Measurements from ENCODE around the gene ZNF783. TPM values are rescaled to one million over a fixed set of nuclear protein-coding genes. Genes with fewer than 3 reads are reported as not detected.

ZNF783 gene
- total RNA-seq, 1 experiment from 2014 or later, result 9.9 TPM

DNA sequence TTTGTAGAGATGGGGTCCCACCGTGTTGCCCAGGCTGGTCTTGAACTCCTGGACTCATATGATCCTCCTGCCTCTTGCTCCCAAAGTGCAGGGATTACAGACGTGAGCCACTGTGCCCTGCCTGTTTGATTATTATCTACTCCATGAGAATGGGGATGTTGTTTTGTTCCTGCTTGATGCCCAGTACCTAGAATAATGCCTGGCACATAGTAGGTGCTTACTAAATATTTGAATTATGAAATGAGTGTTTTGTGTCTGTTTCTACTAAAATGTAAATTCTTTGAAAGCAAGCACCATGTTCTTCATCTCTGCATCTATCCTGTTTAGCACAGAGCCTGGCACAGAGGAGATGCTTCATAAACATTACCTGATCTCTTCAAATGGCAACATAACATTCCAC, 40.9 kb downstream of the ZNF783 start:
- H3K36me3 Mint-ChIP-seq, result no peaks in the 10 kb centered on the region; the same call in 1 of the 2 replicates
- H3K4me3 Mint-ChIP-seq, result no peak overlapping the region
- TF ChIP-seq NFYB (CRISPR knock-in tag; conservative IDR thresholded peaks at IDR 0.05; ENCODE audit: low read depth), result no peak
- TF ChIP-seq, protein P1, sequence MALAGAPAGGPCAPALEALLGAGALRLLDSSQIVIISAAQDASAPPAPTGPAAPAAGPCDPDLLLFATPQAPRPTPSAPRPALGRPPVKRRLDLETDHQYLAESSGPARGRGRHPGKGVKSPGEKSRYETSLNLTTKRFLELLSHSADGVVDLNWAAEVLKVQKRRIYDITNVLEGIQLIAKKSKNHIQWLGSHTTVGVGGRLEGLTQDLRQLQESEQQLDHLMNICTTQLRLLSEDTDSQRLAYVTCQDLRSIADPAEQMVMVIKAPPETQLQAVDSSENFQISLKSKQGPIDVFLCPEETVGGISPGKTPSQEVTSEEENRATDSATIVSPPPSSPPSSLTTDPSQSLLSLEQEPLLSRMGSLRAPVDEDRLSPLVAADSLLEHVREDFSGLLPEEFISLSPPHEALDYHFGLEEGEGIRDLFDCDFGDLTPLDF (CRISPR knock-in tag; IDR thresholded peaks at IDR 0.05), result no peak
- TF ChIP-seq, protein P2, sequence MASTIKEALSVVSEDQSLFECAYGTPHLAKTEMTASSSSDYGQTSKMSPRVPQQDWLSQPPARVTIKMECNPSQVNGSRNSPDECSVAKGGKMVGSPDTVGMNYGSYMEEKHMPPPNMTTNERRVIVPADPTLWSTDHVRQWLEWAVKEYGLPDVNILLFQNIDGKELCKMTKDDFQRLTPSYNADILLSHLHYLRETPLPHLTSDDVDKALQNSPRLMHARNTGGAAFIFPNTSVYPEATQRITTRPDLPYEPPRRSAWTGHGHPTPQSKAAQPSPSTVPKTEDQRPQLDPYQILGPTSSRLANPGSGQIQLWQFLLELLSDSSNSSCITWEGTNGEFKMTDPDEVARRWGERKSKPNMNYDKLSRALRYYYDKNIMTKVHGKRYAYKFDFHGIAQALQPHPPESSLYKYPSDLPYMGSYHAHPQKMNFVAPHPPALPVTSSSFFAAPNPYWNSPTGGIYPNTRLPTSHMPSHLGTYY (CRISPR knock-in tag; IDR thresholded peaks at IDR 0.05), result no peak
- no peak for TF ChIP-seq ZBTB21 (CRISPR knock-in tag; IDR thresholded peaks at IDR 0.05; ENCODE audit: borderline replicate concordance)
- no peak for TF ChIP-seq ZNF317 (CRISPR knock-in tag; IDR thresholded peaks at IDR 0.05; ENCODE audit: borderline replicate concordance, low read depth)
- TF ChIP-seq, protein P3, sequence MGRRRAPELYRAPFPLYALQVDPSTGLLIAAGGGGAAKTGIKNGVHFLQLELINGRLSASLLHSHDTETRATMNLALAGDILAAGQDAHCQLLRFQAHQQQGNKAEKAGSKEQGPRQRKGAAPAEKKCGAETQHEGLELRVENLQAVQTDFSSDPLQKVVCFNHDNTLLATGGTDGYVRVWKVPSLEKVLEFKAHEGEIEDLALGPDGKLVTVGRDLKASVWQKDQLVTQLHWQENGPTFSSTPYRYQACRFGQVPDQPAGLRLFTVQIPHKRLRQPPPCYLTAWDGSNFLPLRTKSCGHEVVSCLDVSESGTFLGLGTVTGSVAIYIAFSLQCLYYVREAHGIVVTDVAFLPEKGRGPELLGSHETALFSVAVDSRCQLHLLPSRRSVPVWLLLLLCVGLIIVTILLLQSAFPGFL (CRISPR knock-in tag; IDR thresholded peaks at IDR 0.05; ENCODE audit: borderline replicate concordance), result no peak
- ATAC-seq, result no peak
- no peak overlapping the region for H3K27ac Mint-ChIP-seq
- DNase-seq (ENCODE audit: low spot score), result no peak
- H3K9me3 Mint-ChIP-seq, result peaks cover 28% of the 10 kb centered on the region
- CTCF ChIA-PET, result interaction anchor here (1.2 kb wide), 1 partner anchor 15 kb away, joined by 4 read pairs; no protein-coding TSS in a partner anchor
- POLR2A ChIA-PET, result no interaction called here
- H3K27me3 Mint-ChIP-seq (ENCODE audit: low read depth), result peaks cover 8% of the 10 kb centered on the region
- peaks cover 14% of the 10 kb centered on the region for H3K4me1 Mint-ChIP-seq

DNA sequence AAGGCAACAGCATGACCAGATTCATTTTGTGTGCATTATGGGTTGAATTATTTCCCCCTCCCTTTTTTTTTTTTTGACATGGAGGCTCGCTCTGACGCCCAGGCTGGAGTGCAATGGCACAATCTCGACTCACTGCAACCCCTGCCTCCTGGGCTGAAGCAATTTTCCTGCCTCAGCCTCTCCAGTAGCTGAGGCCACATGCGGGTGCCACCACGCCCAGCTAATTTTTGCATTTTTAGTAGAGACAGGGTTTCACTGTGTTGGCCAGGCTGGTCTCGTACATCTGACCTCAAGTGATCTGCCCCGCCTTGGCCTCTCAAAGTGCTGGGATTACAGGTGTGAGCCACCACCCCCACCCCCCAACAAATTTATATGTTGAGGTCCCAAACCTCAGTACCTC, 42.0 kb downstream of the ZNF783 start:
- POLR2A ChIA-PET, result no interaction called here
- ATAC-seq (no peak), DNase-seq (ENCODE audit: low spot score) (no peak)
- CTCF ChIA-PET, result no interaction called here
- H3K4me1 Mint-ChIP-seq, result peaks cover 14% of the 10 kb centered on the region
- no peak overlapping the region for H3K27ac Mint-ChIP-seq
- no peaks in the 10 kb centered on the region; the same call in 1 of the 2 replicates for H3K36me3 Mint-ChIP-seq
- TF ChIP-seq ZNF396 (CRISPR knock-in tag; IDR thresholded peaks at IDR 0.05; ENCODE audit: borderline replicate concordance), result no peak
- H3K4me3 Mint-ChIP-seq, result no peak overlapping the region
- H3K27me3 Mint-ChIP-seq (ENCODE audit: low read depth), result peaks cover 8% of the 10 kb centered on the region; the same call in 1 of the 2 replicates
- peaks cover 17% of the 10 kb centered on the region for H3K9me3 Mint-ChIP-seq

DNA sequence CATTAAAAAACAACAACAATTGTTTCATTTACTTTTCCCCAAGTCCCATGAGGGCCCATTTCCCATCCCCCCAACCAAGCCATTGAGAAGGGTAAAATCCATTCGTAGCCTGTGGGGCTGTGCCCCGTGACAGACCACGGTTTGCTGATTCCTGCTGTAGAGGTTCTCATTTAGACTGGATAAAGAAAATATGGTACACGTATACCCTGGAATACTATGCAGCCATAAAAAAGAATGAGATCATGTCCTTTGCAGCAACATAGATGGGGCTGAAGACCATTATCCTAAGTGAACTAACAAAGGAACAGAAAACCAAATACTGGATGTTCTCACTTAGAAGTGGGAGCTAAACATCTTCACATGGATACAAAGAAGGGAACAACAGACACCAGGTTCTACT, 44.9 kb downstream of the ZNF783 start:
- ChIA-PET POLR2A (no interaction called here), CTCF (no interaction called here)
- no peak overlapping the region for H3K27ac Mint-ChIP-seq
- DNase-seq (ENCODE audit: low spot score) (no peak), ATAC-seq (no peak)
- TF ChIP-seq, protein P4, sequence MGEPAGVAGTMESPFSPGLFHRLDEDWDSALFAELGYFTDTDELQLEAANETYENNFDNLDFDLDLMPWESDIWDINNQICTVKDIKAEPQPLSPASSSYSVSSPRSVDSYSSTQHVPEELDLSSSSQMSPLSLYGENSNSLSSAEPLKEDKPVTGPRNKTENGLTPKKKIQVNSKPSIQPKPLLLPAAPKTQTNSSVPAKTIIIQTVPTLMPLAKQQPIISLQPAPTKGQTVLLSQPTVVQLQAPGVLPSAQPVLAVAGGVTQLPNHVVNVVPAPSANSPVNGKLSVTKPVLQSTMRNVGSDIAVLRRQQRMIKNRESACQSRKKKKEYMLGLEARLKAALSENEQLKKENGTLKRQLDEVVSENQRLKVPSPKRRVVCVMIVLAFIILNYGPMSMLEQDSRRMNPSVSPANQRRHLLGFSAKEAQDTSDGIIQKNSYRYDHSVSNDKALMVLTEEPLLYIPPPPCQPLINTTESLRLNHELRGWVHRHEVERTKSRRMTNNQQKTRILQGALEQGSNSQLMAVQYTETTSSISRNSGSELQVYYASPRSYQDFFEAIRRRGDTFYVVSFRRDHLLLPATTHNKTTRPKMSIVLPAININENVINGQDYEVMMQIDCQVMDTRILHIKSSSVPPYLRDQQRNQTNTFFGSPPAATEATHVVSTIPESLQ (CRISPR knock-in tag; IDR thresholded peaks at IDR 0.05), result no peak
- TF ChIP-seq ZNF317 (CRISPR knock-in tag; IDR thresholded peaks at IDR 0.05; ENCODE audit: borderline replicate concordance, low read depth), result no peak
- TF ChIP-seq, protein P5, sequence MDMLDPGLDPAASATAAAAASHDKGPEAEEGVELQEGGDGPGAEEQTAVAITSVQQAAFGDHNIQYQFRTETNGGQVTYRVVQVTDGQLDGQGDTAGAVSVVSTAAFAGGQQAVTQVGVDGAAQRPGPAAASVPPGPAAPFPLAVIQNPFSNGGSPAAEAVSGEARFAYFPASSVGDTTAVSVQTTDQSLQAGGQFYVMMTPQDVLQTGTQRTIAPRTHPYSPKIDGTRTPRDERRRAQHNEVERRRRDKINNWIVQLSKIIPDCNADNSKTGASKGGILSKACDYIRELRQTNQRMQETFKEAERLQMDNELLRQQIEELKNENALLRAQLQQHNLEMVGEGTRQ (CRISPR knock-in tag; IDR thresholded peaks at IDR 0.05), result no peak
- TF ChIP-seq ZNF121 (CRISPR knock-in tag; IDR thresholded peaks at IDR 0.05), result no peak
- TF ChIP-seq TCF7 (CRISPR knock-in tag; IDR thresholded peaks at IDR 0.05; ENCODE audit: low read depth), result no peak
- no peak for TF ChIP-seq SOX15 (CRISPR knock-in tag; IDR thresholded peaks at IDR 0.05)
- no peak for TF ChIP-seq KAT7 (CRISPR knock-in tag; IDR thresholded peaks at IDR 0.05; ENCODE audit: borderline replicate concordance)
- TF ChIP-seq, protein P6, sequence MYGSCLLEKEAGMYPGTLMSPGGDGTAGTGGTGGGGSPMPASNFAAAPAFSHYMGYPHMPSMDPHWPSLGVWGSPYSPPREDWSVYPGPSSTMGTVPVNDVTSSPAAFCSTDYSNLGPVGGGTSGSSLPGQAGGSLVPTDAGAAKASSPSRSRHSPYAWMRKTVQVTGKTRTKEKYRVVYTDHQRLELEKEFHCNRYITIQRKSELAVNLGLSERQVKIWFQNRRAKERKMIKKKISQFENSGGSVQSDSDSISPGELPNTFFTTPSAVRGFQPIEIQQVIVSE (CRISPR knock-in tag; IDR thresholded peaks at IDR 0.05; ENCODE audit: borderline replicate concordance), result no peak
- no peak for TF ChIP-seq NR1H2 (CRISPR knock-in tag; IDR thresholded peaks at IDR 0.05)
- TF ChIP-seq, protein P7, sequence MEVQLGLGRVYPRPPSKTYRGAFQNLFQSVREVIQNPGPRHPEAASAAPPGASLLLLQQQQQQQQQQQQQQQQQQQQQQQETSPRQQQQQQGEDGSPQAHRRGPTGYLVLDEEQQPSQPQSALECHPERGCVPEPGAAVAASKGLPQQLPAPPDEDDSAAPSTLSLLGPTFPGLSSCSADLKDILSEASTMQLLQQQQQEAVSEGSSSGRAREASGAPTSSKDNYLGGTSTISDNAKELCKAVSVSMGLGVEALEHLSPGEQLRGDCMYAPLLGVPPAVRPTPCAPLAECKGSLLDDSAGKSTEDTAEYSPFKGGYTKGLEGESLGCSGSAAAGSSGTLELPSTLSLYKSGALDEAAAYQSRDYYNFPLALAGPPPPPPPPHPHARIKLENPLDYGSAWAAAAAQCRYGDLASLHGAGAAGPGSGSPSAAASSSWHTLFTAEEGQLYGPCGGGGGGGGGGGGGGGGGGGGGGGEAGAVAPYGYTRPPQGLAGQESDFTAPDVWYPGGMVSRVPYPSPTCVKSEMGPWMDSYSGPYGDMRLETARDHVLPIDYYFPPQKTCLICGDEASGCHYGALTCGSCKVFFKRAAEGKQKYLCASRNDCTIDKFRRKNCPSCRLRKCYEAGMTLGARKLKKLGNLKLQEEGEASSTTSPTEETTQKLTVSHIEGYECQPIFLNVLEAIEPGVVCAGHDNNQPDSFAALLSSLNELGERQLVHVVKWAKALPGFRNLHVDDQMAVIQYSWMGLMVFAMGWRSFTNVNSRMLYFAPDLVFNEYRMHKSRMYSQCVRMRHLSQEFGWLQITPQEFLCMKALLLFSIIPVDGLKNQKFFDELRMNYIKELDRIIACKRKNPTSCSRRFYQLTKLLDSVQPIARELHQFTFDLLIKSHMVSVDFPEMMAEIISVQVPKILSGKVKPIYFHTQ (CRISPR knock-in tag; IDR thresholded peaks at IDR 0.05), result no peak
- TF ChIP-seq, protein P8, sequence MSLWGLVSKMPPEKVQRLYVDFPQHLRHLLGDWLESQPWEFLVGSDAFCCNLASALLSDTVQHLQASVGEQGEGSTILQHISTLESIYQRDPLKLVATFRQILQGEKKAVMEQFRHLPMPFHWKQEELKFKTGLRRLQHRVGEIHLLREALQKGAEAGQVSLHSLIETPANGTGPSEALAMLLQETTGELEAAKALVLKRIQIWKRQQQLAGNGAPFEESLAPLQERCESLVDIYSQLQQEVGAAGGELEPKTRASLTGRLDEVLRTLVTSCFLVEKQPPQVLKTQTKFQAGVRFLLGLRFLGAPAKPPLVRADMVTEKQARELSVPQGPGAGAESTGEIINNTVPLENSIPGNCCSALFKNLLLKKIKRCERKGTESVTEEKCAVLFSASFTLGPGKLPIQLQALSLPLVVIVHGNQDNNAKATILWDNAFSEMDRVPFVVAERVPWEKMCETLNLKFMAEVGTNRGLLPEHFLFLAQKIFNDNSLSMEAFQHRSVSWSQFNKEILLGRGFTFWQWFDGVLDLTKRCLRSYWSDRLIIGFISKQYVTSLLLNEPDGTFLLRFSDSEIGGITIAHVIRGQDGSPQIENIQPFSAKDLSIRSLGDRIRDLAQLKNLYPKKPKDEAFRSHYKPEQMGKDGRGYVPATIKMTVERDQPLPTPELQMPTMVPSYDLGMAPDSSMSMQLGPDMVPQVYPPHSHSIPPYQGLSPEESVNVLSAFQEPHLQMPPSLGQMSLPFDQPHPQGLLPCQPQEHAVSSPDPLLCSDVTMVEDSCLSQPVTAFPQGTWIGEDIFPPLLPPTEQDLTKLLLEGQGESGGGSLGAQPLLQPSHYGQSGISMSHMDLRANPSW (CRISPR knock-in tag; conservative IDR thresholded peaks at IDR 0.05; ENCODE audit: low read depth), result no peak
- H3K4me1 Mint-ChIP-seq, result peaks cover 1% of the 10 kb centered on the region; the same call in 1 of the 2 replicates
- H3K4me3 Mint-ChIP-seq, result no peak overlapping the region
- no peaks in the 10 kb centered on the region for H3K36me3 Mint-ChIP-seq
- peaks cover 3% of the 10 kb centered on the region; the same call in 1 of the 2 replicates for H3K27me3 Mint-ChIP-seq (ENCODE audit: low read depth)
- H3K9me3 Mint-ChIP-seq, result peaks cover 14% of the 10 kb centered on the region; the same call in 1 of the 2 replicates
